Measurements from ENCODE around the gene TRDN.

The TRDN gene

DNA sequence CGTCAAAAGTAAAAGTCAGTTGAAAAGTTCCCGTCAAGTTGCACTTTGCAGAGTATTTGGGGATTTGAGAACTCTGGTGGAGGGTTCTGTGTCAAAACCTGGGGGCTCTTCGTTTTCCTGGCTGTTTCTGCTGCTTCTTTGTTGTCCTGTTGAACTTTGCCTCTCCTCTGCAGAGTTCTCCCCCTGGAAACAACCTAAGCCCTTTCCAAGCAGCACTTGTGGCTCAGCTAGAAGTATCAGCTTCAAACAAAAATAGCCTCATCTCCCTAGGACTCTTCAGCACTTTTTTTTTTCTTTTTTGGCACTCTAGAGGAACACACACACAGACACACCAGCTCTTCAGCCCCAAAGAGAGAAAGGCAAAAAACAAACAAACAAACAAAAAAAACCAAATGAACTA is at the start of gene TRDN:
Gene TRDN (minus strand): TSS at position 169 of the 400 bp plus-strand sequence. CDS start 175 bp downstream, outside the sequence.
- no peak within 1 kb of the TSS for H3K9ac ChIP-seq (ENCODE audit: low read depth, low read length)
- no peaks in the 10 kb centered on the region for H3K36me3 ChIP-seq (ENCODE audit: control insufficient read depth, insufficient read depth, low read length)
- no peak within 1 kb of the TSS for H3K4me3 ChIP-seq (ENCODE audit: low read depth, low read length)
- no peaks in the 10 kb centered on the region for H3K27me3 ChIP-seq (ENCODE audit: control insufficient read depth, insufficient read depth, low read length)
- peaks cover 5% of the 10 kb centered on the region; the same call in 1 of the 2 replicates for H3K4me1 ChIP-seq (ENCODE audit: control insufficient read depth, insufficient read depth, low read length)
- peak within 1 kb of the TSS; percentile 24 for H3K27ac ChIP-seq (ENCODE audit: low read depth, low read length)
- no peaks in the 10 kb centered on the region for H3K9me3 ChIP-seq (ENCODE audit: control insufficient read depth, insufficient read depth, low read length)

DNA sequence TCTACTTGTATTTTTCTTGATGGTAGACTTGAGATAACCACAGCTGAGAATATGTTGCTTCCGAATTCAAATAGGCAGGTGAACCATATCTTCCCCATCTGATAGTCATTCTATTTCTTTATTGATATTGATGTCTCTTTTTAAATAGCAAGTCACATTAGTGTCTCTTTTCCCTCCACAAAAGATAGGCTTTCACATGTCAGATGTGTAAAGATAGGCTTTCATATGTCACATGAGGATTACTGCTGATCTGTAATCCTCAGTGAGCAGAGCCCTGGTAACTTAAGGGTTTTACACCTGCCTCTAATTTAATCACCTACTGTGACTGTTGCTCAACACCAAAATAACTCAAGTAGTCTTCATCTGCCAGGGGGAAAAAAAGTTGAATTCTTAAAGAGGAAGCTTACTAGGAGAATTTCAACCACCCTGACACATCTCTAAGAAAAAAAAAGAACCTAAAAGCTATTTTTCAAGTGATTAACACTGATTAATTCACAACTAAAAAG is 45.3 kb upstream of the TRDN start:
- Histone ChIP-seq H3K36me3 (ENCODE audit: control insufficient read depth, insufficient read depth, low read length) (no peaks in the 10 kb centered on the region), H3K27ac (ENCODE audit: low read depth, low read length) (no peak overlapping the region), H3K9ac (ENCODE audit: low read depth, low read length) (no peak overlapping the region), H3K27me3 (ENCODE audit: control insufficient read depth, insufficient read depth, low read length) (no peaks in the 10 kb centered on the region), H3K4me1 (ENCODE audit: control insufficient read depth, insufficient read depth, low read length) (no peaks in the 10 kb centered on the region), H3K4me3 (ENCODE audit: low read depth, low read length) (no peak overlapping the region), H3K9me3 (ENCODE audit: control insufficient read depth, insufficient read depth, low read length) (no peaks in the 10 kb centered on the region)

- H3K36me3 ChIP-seq (ENCODE audit: control insufficient read depth, insufficient read depth, low read length): no peaks in the 10 kb centered on the region
- no peak overlapping the region for H3K27ac ChIP-seq (ENCODE audit: low read depth, low read length)
- H3K27me3 ChIP-seq (ENCODE audit: control insufficient read depth, insufficient read depth, low read length): no peaks in the 10 kb centered on the region
- H3K4me1 ChIP-seq (ENCODE audit: control insufficient read depth, insufficient read depth, low read length): no peaks in the 10 kb centered on the region
- peaks cover 14% of the 10 kb centered on the region for H3K9me3 ChIP-seq (ENCODE audit: control insufficient read depth, insufficient read depth, low read length)
- H3K4me3 ChIP-seq (ENCODE audit: low read depth, low read length): no peak overlapping the region
- no peak overlapping the region for H3K9ac ChIP-seq (ENCODE audit: low read depth, low read length)
These were observed 41.1 kb upstream of the TRDN start for GRCh38 chr6:123677897-123678296.

- no peaks in the 10 kb centered on the region for H3K4me1 ChIP-seq (ENCODE audit: control insufficient read depth, insufficient read depth, low read length)
- no peaks in the 10 kb centered on the region for H3K36me3 ChIP-seq (ENCODE audit: control insufficient read depth, insufficient read depth, low read length)
- H3K27ac ChIP-seq (ENCODE audit: low read depth, low read length): no peak overlapping the region
- no peaks in the 10 kb centered on the region for H3K27me3 ChIP-seq (ENCODE audit: control insufficient read depth, insufficient read depth, low read length)
- no peak overlapping the region for H3K4me3 ChIP-seq (ENCODE audit: low read depth, low read length)
- H3K9me3 ChIP-seq (ENCODE audit: control insufficient read depth, insufficient read depth, low read length): peaks cover 14% of the 10 kb centered on the region
- no peak overlapping the region for H3K9ac ChIP-seq (ENCODE audit: low read depth, low read length)
These were observed 40.0 kb upstream of the TRDN start for GRCh38 chr6:123676793-123677192.

DNA sequence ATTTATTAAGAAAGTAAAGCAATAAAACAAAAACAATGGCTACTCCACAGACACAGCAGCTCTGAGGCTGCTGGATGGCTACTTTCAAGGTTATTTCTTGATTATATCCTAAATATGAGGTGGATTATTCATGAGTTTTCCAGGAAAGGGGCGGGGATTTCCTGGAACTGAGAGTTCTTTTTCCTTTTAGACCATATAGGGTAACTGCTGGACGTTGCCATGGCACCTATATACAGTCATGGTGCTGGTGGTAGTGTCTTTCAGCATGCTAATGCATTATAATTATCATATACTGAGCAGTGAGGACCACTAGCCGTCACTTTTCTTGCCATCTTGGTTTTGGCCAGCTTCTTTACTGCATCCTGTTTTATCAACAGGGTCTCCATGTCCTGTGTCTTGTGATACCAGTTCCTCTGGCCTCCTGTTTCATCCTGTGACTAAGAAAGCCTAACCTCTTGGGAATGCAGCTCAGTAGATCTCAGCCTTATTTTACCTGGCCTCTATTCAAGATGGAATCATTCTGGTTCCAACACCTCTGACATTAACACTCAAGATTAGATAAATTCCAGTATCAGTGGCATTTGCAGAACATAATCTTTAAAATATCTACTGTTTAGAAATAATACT is 32.3 kb upstream of the TRDN start:
- Histone ChIP-seq H3K4me3 (ENCODE audit: low read depth, low read length) (no peak overlapping the region), H3K27ac (ENCODE audit: low read depth, low read length) (no peak overlapping the region), H3K4me1 (ENCODE audit: control insufficient read depth, insufficient read depth, low read length) (peaks cover 10% of the 10 kb centered on the region; the same call in 1 of the 2 replicates), H3K9ac (ENCODE audit: low read depth, low read length) (no peak overlapping the region), H3K9me3 (ENCODE audit: control insufficient read depth, insufficient read depth, low read length) (0 out of 2 replicates have a peak, but pooled peaks cover under 1% of the 10 kb centered on the region), H3K27me3 (ENCODE audit: control insufficient read depth, insufficient read depth, low read length) (no peaks in the 10 kb centered on the region), H3K36me3 (ENCODE audit: control insufficient read depth, insufficient read depth, low read length) (no peaks in the 10 kb centered on the region)

DNA sequence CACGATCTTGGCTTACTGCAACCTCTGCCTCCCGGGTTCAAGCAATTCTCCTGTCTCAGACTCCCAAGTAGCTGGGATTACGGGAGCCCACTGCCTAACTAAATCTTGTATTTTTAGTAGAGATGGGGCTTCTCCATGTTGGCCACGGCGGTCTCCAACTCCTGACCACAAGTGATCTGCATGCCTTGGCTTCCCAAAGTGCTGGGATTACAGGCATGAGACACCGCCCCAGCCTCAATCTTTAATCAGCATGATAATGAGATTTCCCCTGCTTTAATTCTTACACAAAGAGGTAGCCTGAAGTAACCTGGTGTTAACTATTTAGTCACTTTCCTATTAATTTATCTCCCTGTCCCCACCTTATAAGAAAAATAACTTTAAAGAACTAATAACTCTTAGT is 31.3 kb upstream of the TRDN start:
- H3K4me3 ChIP-seq (ENCODE audit: low read depth, low read length): no peak overlapping the region
- no peak overlapping the region for H3K9ac ChIP-seq (ENCODE audit: low read depth, low read length)
- H3K27me3 ChIP-seq (ENCODE audit: control insufficient read depth, insufficient read depth, low read length): no peaks in the 10 kb centered on the region
- H3K36me3 ChIP-seq (ENCODE audit: control insufficient read depth, insufficient read depth, low read length): no peaks in the 10 kb centered on the region
- H3K4me1 ChIP-seq (ENCODE audit: control insufficient read depth, insufficient read depth, low read length): peaks cover 10% of the 10 kb centered on the region; the same call in 1 of the 2 replicates
- no peaks in the 10 kb centered on the region for H3K9me3 ChIP-seq (ENCODE audit: control insufficient read depth, insufficient read depth, low read length)
- H3K27ac ChIP-seq (ENCODE audit: low read depth, low read length): no peak overlapping the region

DNA sequence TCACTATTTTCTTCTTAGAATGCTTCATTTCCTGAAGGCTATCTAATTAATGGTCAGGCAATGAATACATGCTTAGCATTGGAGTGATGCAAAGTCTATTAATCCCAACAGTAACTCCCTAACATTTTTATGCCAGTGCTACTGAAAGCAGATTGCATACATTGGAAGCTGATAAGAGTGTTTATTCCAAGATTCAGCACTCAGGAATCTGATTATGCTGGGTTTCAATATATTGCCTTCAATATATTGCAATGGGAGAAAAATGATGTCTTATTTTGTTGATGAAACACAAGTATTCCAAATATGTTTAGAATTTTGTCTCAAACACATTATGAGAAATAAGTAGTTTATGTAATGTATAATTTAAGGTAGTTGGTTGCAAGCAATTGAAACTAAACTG is 26.7 kb upstream of the TRDN start:
- Histone ChIP-seq H3K36me3 (ENCODE audit: control insufficient read depth, insufficient read depth, low read length) (no peaks in the 10 kb centered on the region), H3K9ac (ENCODE audit: low read depth, low read length) (no peak overlapping the region), H3K27ac (ENCODE audit: low read depth, low read length) (no peak overlapping the region), H3K4me3 (ENCODE audit: low read depth, low read length) (no peak overlapping the region), H3K9me3 (ENCODE audit: control insufficient read depth, insufficient read depth, low read length) (no peaks in the 10 kb centered on the region), H3K27me3 (ENCODE audit: control insufficient read depth, insufficient read depth, low read length) (no peaks in the 10 kb centered on the region), H3K4me1 (ENCODE audit: control insufficient read depth, insufficient read depth, low read length) (peaks cover 6% of the 10 kb centered on the region; the same call in 1 of the 2 replicates)

- Histone ChIP-seq H3K36me3 (ENCODE audit: control insufficient read depth, insufficient read depth, low read length) (no peaks in the 10 kb centered on the region), H3K27ac (ENCODE audit: low read depth, low read length) (no peak overlapping the region)
These were observed 26.0 kb upstream of the TRDN start for GRCh38 chr6:123662757-123663156.

DNA sequence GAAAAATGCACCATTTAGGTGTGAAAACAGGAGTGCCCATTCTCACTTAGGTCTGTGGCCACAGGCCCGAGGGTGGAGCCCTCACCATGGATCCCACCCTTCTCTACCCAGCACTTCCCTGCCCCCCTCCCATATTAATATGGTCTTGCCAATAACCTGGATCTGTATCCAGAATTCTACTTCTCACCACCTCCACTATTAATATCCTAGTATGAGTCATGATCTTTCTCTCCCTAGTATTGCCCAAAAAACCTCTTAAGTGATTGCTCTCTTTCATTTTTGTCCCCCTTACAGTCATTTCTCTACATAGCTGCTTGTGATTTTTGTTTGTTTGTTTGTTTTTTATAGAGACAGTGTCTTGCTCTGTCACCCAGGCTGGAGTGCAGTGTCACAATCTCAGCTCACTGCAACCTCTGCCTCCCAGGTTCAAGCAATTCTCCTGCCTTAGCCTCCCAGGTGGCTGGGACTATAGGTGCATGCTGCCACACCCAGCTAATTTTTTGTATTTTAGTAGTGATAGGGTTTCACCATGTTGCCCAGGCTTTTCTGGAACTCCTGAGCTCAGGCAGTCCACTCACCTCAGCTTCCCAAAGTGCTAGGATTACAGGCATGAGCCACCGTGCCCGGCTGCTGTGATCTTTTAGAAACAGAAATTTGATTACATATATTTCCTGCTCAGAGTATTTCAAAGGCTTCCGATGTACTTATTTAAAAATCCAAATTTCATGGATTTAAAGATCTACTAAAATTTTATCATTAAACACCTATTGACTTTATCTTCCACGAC is 24.5 kb upstream of the TRDN start:
- H3K27me3 ChIP-seq (ENCODE audit: control insufficient read depth, insufficient read depth, low read length): no peaks in the 10 kb centered on the region
- H3K4me1 ChIP-seq (ENCODE audit: control insufficient read depth, insufficient read depth, low read length): no peaks in the 10 kb centered on the region
- H3K27ac ChIP-seq (ENCODE audit: low read depth, low read length): no peak overlapping the region

More at GRCh38 chr6:123662757-123663156, 26.0 kb upstream of the TRDN start:
- Histone ChIP-seq H3K9ac (ENCODE audit: low read depth, low read length) (no peak overlapping the region), H3K4me3 (ENCODE audit: low read depth, low read length) (no peak overlapping the region), H3K4me1 (ENCODE audit: control insufficient read depth, insufficient read depth, low read length) (no peaks in the 10 kb centered on the region), H3K9me3 (ENCODE audit: control insufficient read depth, insufficient read depth, low read length) (no peaks in the 10 kb centered on the region), H3K27me3 (ENCODE audit: control insufficient read depth, insufficient read depth, low read length) (no peaks in the 10 kb centered on the region)

GRCh38 chr6:123659960-123660748 is 23.4 kb upstream of the TRDN start:
- H3K4me1 ChIP-seq (ENCODE audit: control insufficient read depth, insufficient read depth, low read length): no peaks in the 10 kb centered on the region
- no peaks in the 10 kb centered on the region for H3K27me3 ChIP-seq (ENCODE audit: control insufficient read depth, insufficient read depth, low read length)
- H3K9ac ChIP-seq (ENCODE audit: low read depth, low read length): no peak overlapping the region
- H3K9me3 ChIP-seq (ENCODE audit: control insufficient read depth, insufficient read depth, low read length): no peaks in the 10 kb centered on the region
- no peaks in the 10 kb centered on the region for H3K36me3 ChIP-seq (ENCODE audit: control insufficient read depth, insufficient read depth, low read length)
- H3K27ac ChIP-seq (ENCODE audit: low read depth, low read length): no peak overlapping the region
- H3K4me3 ChIP-seq (ENCODE audit: low read depth, low read length): no peak overlapping the region

More for the DNA sequence above, 24.5 kb upstream of the TRDN start:
- no peaks in the 10 kb centered on the region for H3K36me3 ChIP-seq (ENCODE audit: control insufficient read depth, insufficient read depth, low read length)
- no peaks in the 10 kb centered on the region for H3K9me3 ChIP-seq (ENCODE audit: control insufficient read depth, insufficient read depth, low read length)
- H3K4me3 ChIP-seq (ENCODE audit: low read depth, low read length): no peak overlapping the region
- H3K9ac ChIP-seq (ENCODE audit: low read depth, low read length): no peak overlapping the region

Measured in HUES48 (cell line).